ENCODE data around the gene SLC25A10. TPM values are rescaled to one million over a fixed set of nuclear protein-coding genes. Genes with fewer than 3 reads are reported as not detected.

Gene SLC25A10
- total RNA-seq, 6 donors from 2014 or later = 9.9 to 20.2 (median 12.7) TPM

- H3K27ac ChIP-seq = peak overlapping the region in 2 of 4 donors; percentile 12 to 34
- peaks cover 6 to 22% (median 11%) of the 10 kb centered on the region in 4 donors for H3K4me1 ChIP-seq
- peak; percentile 26 to 34 for ATAC-seq (ENCODE audit: low FRiP score in 2 of 2)
- H3K36me3 ChIP-seq = no peaks in the 10 kb centered on the region
- TF ChIP-seq POLR2AphosphoS5 (IDR thresholded peaks at IDR 0.05) = no peak
- no peak for TF ChIP-seq EP300 (IDR thresholded peaks at IDR 0.05)
- TF ChIP-seq POLR2A (IDR thresholded peaks at IDR 0.05) = no peak
- no peak for TF ChIP-seq CTCF (IDR thresholded peaks at IDR 0.05)
- 34 to 35% methylated on average over 15 to 28 of the region's 28 CpGs for WGBS, 2 donors
- DNase-seq = peak in 1 of 2 donors; percentile 82
- no peaks in the 10 kb centered on the region for H3K27me3 ChIP-seq
- H3K9me3 ChIP-seq = no peaks in the 10 kb centered on the region
- peak overlapping the region in 1 of 4 donors; percentile 15 for H3K4me3 ChIP-seq
Observed at GRCh38 chr17:81740395-81740961, 28.4 kb downstream of the SLC25A10 start.

- Histone ChIP-seq H3K4me3 (peak overlapping the region in 1 of 4 donors; percentile 15), H3K9me3 (no peaks in the 10 kb centered on the region), H3K36me3 (no peaks in the 10 kb centered on the region), H3K27ac (peak overlapping the region in 1 of 4 donors; percentile 12), H3K27me3 (no peaks in the 10 kb centered on the region), H3K4me1 (peaks cover 0 to 16% (median 7%) of the 10 kb centered on the region in 4 donors)
- TF ChIP-seq POLR2A (IDR thresholded peaks at IDR 0.05) (no peak), POLR2AphosphoS5 (IDR thresholded peaks at IDR 0.05) (no peak), EP300 (IDR thresholded peaks at IDR 0.05) (no peak), CTCF (IDR thresholded peaks at IDR 0.05) (no peak)
- 49 to 54% methylated on average over 11 to 16 of the region's 22 CpGs for WGBS, 2 donors
- peak in 1 of 2 donors; percentile 72 for DNase-seq
- peak in 1 of 2 donors; percentile 63 for ATAC-seq (ENCODE audit: low FRiP score in 2 of 2)
Observed at GRCh38 chr17:81741049-81741593, 29.0 kb downstream of the SLC25A10 start.

GRCh38 chr17:81741594-81742452 is 29.7 kb downstream of the SLC25A10 start:
- no peak overlapping the region for H3K4me3 ChIP-seq
- H3K27me3 ChIP-seq = no peaks in the 10 kb centered on the region
- peak; percentile 14 to 51 for ATAC-seq (ENCODE audit: low FRiP score in 2 of 2)
- H3K27ac ChIP-seq = no peak overlapping the region
- 42 to 51% methylated on average over 11 to 14 of the region's 26 CpGs for WGBS, 2 donors
- no peak for TF ChIP-seq CTCF (IDR thresholded peaks at IDR 0.05)
- no peak for TF ChIP-seq POLR2A (IDR thresholded peaks at IDR 0.05)
- no peak for TF ChIP-seq POLR2AphosphoS5 (IDR thresholded peaks at IDR 0.05)
- TF ChIP-seq EP300 (IDR thresholded peaks at IDR 0.05) = no peak
- DNase-seq = peak in 1 of 2 donors; percentile 63
- H3K4me1 ChIP-seq = peaks cover 0 to 14% (median 6%) of the 10 kb centered on the region in 4 donors
- H3K9me3 ChIP-seq = no peaks in the 10 kb centered on the region
- H3K36me3 ChIP-seq = no peaks in the 10 kb centered on the region

Small RNA genes within 50 kb of the gene (small RNA-seq; reads per million reads assigned to genes)
- gene MIR6786 = 0 to 0.25 (median 0) reads per million in 4 donors

Other genes with a start within 250 kb of the SLC25A10 start
- gene ACTG1, start 199.5 kb upstream of the SLC25A10 start, total RNA-seq = 1,000 to 10,000 TPM in 5 of 6 donors, 100 to 1,000 TPM in 1; 902 to 3,864 (median 2,097) TPM
- gene FSCN2, start 183.9 kb upstream of the SLC25A10 start, total RNA-seq = 10 to 100 TPM in 1 of 6 donors, 1 to 10 TPM in 5; 2.7 to 37.7 (median 3.9) TPM
- 10 to 100 TPM; 22.0 to 70.2 (median 32.5) TPM for gene FAAP100, start 159.9 kb upstream of the SLC25A10 start, total RNA-seq
- 100 to 1,000 TPM in 2 of 6 donors, 10 to 100 TPM in 4; 59.9 to 373 (median 87.4) TPM for gene NPLOC4, start 75.2 kb upstream of the SLC25A10 start, total RNA-seq
- 1 to 10 TPM in 3 of 6 donors, under 1 TPM in 3; 0.61 to 2.8 (median 1.0) TPM for gene TSPAN10, start 75.1 kb upstream of the SLC25A10 start, total RNA-seq
- 10 to 100 TPM in 1 of 6 donors, 1 to 10 TPM in 2, not detected in 3; 1.0 to 12.6 (median 1.7) TPM for gene PDE6G, start 55.7 kb upstream of the SLC25A10 start, total RNA-seq
- gene OXLD1, start 45.7 kb upstream of the SLC25A10 start, total RNA-seq = 10 to 100 TPM; 32.2 to 46.7 (median 38.5) TPM
- gene CCDC137, start 45.5 kb upstream of the SLC25A10 start, total RNA-seq = 10 to 100 TPM; 10.8 to 49.2 (median 12.6) TPM
- gene ARL16, start 28.5 kb upstream of the SLC25A10 start, total RNA-seq = 10 to 100 TPM; 16.9 to 47.1 (median 20.5) TPM
- 100 to 1,000 TPM in 4 of 6 donors, 10 to 100 TPM in 2; 74.7 to 164 (median 108) TPM for gene HGS, start 28.3 kb upstream of the SLC25A10 start, total RNA-seq
- 10 to 100 TPM; 29.3 to 69.8 (median 47.8) TPM for gene MRPL12, start 8.9 kb upstream of the SLC25A10 start, total RNA-seq
- 10 to 100 TPM in 1 of 6 donors, not detected in 5; 11.1 TPM for gene GCGR, start 91.9 kb downstream of the SLC25A10 start, total RNA-seq
- gene MCRIP1, start 121.0 kb downstream of the SLC25A10 start, total RNA-seq = 100 to 1,000 TPM in 1 of 6 donors, 10 to 100 TPM in 5; 30.1 to 106 (median 70.1) TPM
- not detected for gene PPP1R27, start 122.8 kb downstream of the SLC25A10 start, total RNA-seq
- 100 to 1,000 TPM; 374 to 627 (median 531) TPM for gene P4HB, start 148.3 kb downstream of the SLC25A10 start, total RNA-seq
- gene ARHGDIA, start 159.1 kb downstream of the SLC25A10 start, total RNA-seq = 100 to 1,000 TPM; 171 to 522 (median 302) TPM
- gene ALYREF, start 179.3 kb downstream of the SLC25A10 start, total RNA-seq = 10 to 100 TPM; 43.0 to 71.0 (median 60.1) TPM
- 100 to 1,000 TPM in 3 of 6 donors, 10 to 100 TPM in 3; 24.1 to 138 (median 99.2) TPM for gene ANAPC11, start 179.4 kb downstream of the SLC25A10 start, total RNA-seq
- gene NPB, start 190.0 kb downstream of the SLC25A10 start, total RNA-seq = 1 to 10 TPM in 1 of 6 donors, under 1 TPM in 2, not detected in 3; 0.37 to 1.8 (median 0.94) TPM
- gene PCYT2, start 199.1 kb downstream of the SLC25A10 start, total RNA-seq = 10 to 100 TPM; 29.1 to 63.1 (median 52.2) TPM
- gene SIRT7, start 205.9 kb downstream of the SLC25A10 start, total RNA-seq = 10 to 100 TPM; 35.7 to 87.0 (median 39.7) TPM
- gene MAFG, start 215.5 kb downstream of the SLC25A10 start, total RNA-seq = 10 to 100 TPM; 23.0 to 46.4 (median 28.8) TPM
- gene PYCR1, start 225.0 kb downstream of the SLC25A10 start, total RNA-seq = 10 to 100 TPM in 4 of 6 donors, 1 to 10 TPM in 2; 8.4 to 42.4 (median 14.6) TPM
- not detected for gene MYADML2, start 234.9 kb downstream of the SLC25A10 start, total RNA-seq
- gene NOTUM, start 248.9 kb downstream of the SLC25A10 start, total RNA-seq = 1 to 10 TPM in 5 of 6 donors, under 1 TPM in 1; 0.89 to 5.0 (median 2.3) TPM

Measured in upper lobe of left lung (tissue), 6 donors.